Aorta (tissue), 5 donors: ENCODE measurements around the gene ELOF1. TPM values are rescaled to one million over a fixed set of nuclear protein-coding genes. Genes with fewer than 3 reads are reported as not detected.
A peak's percentile ranks its signal among the peaks of the same experiment; 100 is the strongest.

Experiments used
- ATAC-seq: fragments of 200-7000 bp; cut with Tn5 transposase; one replicate; pipeline ENCODE4 v1.9.1; 2022; ENCODE audit warnings: moderate library complexity; ENCODE audit not compliant: low FRiP score
- DNase-seq, 2 donors: peaks; one replicate each; pipeline ENCODE4 v3.0.0-alpha.2; 2020
- H3K27ac ChIP-seq, 2 donors: one replicate each; pipeline ENCODE4 v1.5.1; 2013; ENCODE audit warnings: low read length in 2 of 2, mild to moderate bottlenecking in 2 of 2, moderate library complexity in 2 of 2, control low read depth in 1 of 2, inconsistent platforms in 1 of 2, low read depth in 1 of 2
- H3K27me3 ChIP-seq, 2 donors: one replicate each; pipeline ENCODE4 v1.6.1; 2013; ENCODE audit warnings: control low read depth in 1 of 2, low read length in 1 of 2, mild to moderate bottlenecking in 1 of 2, moderate library complexity in 1 of 2; ENCODE audit not compliant: insufficient read depth in 2 of 2, control insufficient read depth in 1 of 2
- H3K36me3 ChIP-seq, 2 donors: one replicate each; pipeline ENCODE4 v1.6.1; 2013; ENCODE audit warnings: control low read depth in 1 of 2, low read length in 1 of 2, mild to moderate bottlenecking in 1 of 2; ENCODE audit not compliant: insufficient read depth in 2 of 2, control insufficient read depth in 1 of 2
- H3K4me1 ChIP-seq, 2 donors: one replicate each; pipeline ENCODE4 v1.6.1; 2013; ENCODE audit warnings: low read length in 2 of 2, control low read depth in 1 of 2, mild to moderate bottlenecking in 1 of 2, moderate library complexity in 1 of 2; ENCODE audit not compliant: insufficient read depth in 2 of 2, control insufficient read depth in 1 of 2
- H3K4me3 ChIP-seq, 2 donors: one replicate each; pipeline ENCODE4 v1.5.1; 2013; ENCODE audit warnings: low read length in 2 of 2, control low read depth in 1 of 2, mild to moderate bottlenecking in 1 of 2
- H3K9me3 ChIP-seq: one replicate; pipeline ENCODE4 v1.6.1; 2013; ENCODE audit warnings: mild to moderate bottlenecking, low read length; ENCODE audit not compliant: control insufficient read depth
- WGBS, 2 donors: extraction: QIAGEN DNeasy Blood & Tissue Kit; methylation state at CpG; one replicate each; pipeline ENCODE4 v1.1.7; 2013; 5-methylcytosine and 5-hydroxymethylcytosine counted together
- intact Hi-C, 2 donors: fragments of 100-400 bp; cut with DNase I; formaldehyde crosslinking; loops; one replicate each; pipeline versions ENCODE4 v1.14.2 to v1.15.0; 2022
- polyA plus RNA-seq, 2 donors: library from polyadenylated mRNA; stranded (reverse); fragments of 200-250 nt; gene quantifications; one replicate each; pipeline ENCODE4 v1.2.3, GENCODE V29; 2013
- total RNA-seq, 2 donors: library from RNA; stranded (reverse); fragmentation: NEBNext Ultra II Directional; extraction: Animal tissue kit (Norgen Biotek cat#: 25700); gene quantifications; one replicate each; pipeline ENCODE4 v1.2.1, GENCODE V29; 2021
- donor health status: healthy with polysubstance abuse.
- donor health status: Bipolar disorder and iron deficiency.
- donor health status: DM: no; HTN: no; CAD: no.
- donor health status: DM: no; HTN: no; CAD: no.
- donor health status: DM: yes; HTN: yes; CAD: no.

The ELOF1 gene
- total and polyA plus RNA-seq, 4 donors = 30.9 to 75.4 (median 35.7) TPM

DNA sequence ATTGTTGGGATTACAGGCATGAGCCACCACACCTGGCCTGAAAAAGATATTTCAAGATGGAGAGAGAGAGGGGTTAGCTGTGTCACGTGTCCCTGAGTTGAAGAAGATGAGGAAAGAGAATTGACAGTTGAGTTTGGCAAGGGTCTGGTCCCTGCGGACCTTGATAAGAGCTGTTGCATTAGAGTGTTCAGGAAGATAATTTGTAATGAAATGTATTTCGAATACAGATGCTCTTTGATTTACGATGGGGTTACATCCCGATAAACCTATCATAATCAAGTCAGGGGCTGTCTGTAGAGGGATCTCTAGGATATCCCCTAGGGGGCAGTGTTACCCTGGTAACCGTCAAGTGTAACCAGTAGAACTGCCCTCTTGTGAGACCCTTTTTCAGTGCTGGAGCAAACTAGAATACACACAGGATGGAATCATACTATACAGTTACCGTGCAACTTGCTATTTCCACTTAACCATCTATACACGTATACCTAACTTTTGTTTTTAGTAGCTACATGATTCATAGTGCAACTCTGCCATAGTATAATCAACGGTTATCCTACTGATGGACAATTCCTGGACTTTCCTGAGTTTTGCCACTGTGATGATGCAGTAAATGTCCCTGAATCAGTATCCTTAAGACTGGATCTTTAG lies 1.5 kb upstream of the ELOF1 start:
- intact Hi-C loops = no loop called here
- no peak for DNase-seq

DNA sequence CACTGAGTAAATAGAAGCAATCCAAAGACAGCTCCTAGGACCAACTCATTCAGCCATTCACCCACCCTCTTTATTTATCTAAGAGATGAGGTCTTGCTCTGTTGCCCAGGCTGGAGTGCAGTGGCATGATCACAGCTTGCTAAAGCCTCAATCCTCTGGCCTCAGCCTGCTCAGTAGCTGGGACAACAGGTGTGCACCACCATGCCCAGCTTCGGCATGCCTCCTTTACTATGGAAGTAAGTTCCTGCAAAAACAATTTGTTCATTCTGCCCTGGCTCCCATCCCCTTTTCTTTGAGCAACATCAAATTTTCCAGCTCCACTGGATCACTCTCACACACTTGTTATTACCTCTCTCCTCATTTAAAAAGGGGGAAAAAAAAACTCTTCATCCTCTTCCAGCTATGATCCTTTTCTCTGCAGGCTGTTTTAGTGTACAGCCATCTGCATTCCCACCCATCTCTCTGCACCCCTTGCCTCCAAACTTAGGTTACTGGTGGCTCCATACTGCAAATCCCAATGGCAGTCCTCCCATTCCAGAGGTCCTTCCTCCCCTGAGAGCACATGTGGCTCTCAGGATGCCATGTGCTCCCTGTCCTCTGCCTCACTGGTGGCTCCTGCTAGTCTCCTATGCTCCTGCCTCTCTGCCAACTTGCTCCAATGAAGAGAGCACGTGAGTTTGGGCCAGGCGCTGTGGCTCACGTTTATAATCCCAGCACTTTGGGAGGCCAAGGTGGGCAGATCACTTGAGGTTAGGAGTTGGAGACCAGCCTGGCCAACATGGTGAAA lies 2.2 kb downstream of the ELOF1 start:
- WGBS, 2 donors = 72 to 79% methylated on average over 4 of the region's 4 CpGs
- H3K36me3 ChIP-seq = peaks cover 0 to 3% of the 10 kb centered on the region in 2 donors

More for the DNA sequence above, 1.5 kb upstream of the ELOF1 start:
- H3K4me1 ChIP-seq = peaks cover 0 to 3% of the 10 kb centered on the region in 2 donors
- ATAC-seq = no peak
- H3K27ac ChIP-seq = no peak overlapping the region
- H3K27me3 ChIP-seq = no peaks in the 10 kb centered on the region
- 13 to 14% methylated on average over 9 of the region's 9 CpGs for WGBS, 2 donors
- no peak overlapping the region for H3K4me3 ChIP-seq
- H3K9me3 ChIP-seq = no peaks in the 10 kb centered on the region
- no peaks in the 10 kb centered on the region for H3K36me3 ChIP-seq

DNA sequence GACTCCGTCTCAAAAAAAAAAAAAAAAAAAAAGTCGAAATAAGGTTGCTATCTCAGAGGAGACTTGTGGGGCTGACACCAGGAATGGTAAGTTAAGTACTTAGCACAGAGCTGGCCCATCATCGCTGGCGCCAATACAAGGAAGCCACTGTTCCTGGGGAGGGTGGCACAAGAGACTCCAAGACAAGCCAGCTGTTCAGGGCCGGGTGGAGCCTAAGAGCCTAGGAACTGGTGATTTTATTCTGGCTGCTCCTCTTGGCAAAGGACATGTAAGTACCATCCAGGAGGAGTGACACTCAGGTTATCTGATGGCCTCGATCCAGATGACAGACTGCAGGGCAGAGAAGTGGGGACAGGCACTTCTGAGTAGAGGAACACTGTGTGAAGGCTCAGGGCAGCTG lies 3.8 kb downstream of the ELOF1 start:
- WGBS, 2 donors = 87 to 91% methylated on average over 5 to 6 of the region's 6 CpGs
- H3K27me3 ChIP-seq = no peaks in the 10 kb centered on the region
- peaks cover 0 to 3% of the 10 kb centered on the region in 2 donors for H3K4me1 ChIP-seq
- H3K9me3 ChIP-seq = no peaks in the 10 kb centered on the region
- intact Hi-C loops = no loop called here
- H3K36me3 ChIP-seq = peaks cover 0 to 3% of the 10 kb centered on the region in 2 donors
- H3K27ac ChIP-seq = no peak overlapping the region
- no peak overlapping the region for H3K4me3 ChIP-seq
- DNase-seq (no peak), ATAC-seq (no peak)

More for the DNA sequence above, 2.2 kb downstream of the ELOF1 start:
- H3K27me3 ChIP-seq = no peaks in the 10 kb centered on the region
- intact Hi-C loops = no loop called here
- peaks cover 0 to 3% of the 10 kb centered on the region in 2 donors for H3K4me1 ChIP-seq
- no peak overlapping the region for H3K4me3 ChIP-seq
- no peak overlapping the region for H3K27ac ChIP-seq
- DNase-seq (no peak), ATAC-seq (no peak)
- H3K9me3 ChIP-seq = no peaks in the 10 kb centered on the region

DNA sequence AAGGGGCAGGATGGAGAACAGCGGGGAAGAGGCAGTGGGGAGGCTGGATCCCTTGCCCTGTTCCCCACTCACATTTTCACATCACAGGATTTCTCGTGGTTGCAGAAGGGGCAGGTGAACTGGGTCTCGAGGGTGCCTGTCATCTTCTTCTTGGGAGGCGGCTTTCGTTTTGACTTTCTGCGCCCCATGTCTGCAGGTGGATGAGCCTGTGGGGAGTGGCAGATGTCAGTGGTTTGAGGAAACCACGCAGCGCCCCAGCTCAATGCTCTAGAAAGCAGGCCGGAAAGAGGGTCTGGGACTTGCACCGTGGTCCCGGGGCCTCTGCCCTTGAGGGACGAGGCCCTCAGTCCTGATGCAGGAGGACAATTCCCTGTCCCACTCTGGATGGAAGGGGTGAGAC lies 4.9 kb downstream of the ELOF1 start:
- Histone ChIP-seq H3K36me3 (peaks cover 0 to 3% of the 10 kb centered on the region in 2 donors), H3K27ac (no peak overlapping the region), H3K9me3 (no peaks in the 10 kb centered on the region), H3K4me3 (no peak overlapping the region), H3K27me3 (no peaks in the 10 kb centered on the region), H3K4me1 (peaks cover 0 to 3% of the 10 kb centered on the region in 2 donors)
- DNase-seq = no peak
- intact Hi-C loops = no loop called here
- 87 to 92% methylated on average over 12 of the region's 12 CpGs for WGBS, 2 donors
- ATAC-seq = no peak

DNA sequence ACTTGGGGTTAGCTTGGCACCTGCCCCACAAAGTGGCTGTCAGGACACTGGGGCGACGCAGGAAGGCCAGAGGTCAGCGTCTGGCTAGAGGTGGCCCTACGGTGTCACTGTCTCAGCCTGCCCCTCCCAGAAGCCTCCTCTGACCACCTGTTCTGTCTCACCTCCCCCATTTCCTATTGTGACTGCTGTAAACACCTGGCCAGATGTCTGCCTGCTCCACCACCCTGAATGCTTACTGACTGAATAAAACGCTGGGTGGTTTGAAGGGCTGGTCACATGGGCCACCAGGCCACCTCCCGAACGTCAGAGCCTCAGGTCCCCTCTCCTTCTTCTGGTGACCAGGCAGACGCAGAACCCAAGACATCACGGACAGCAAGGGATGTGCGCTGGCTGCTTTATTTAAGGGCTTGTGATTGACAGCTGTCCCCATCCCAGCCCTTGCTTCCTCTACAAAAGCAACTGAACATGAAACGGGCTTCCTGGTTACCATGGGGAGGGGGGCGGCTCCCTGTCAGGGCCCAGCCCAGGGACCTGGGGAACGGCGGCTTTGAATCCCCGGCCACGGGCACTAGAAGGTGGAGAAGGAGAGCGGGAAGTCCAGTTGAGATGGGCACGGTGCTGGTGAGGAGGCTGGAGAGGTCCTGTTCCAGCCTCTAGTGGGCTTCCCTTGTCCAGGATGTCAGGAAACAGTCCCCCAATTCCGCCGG lies 6.2 kb downstream of the ELOF1 start:
- peaks cover 0 to 3% of the 10 kb centered on the region in 2 donors for H3K36me3 ChIP-seq
- no peaks in the 10 kb centered on the region for H3K4me1 ChIP-seq
- H3K4me3 ChIP-seq = no peak overlapping the region
- no peaks in the 10 kb centered on the region for H3K9me3 ChIP-seq
- H3K27me3 ChIP-seq = no peaks in the 10 kb centered on the region
- ATAC-seq = no peak
- intact Hi-C loops = no loop called here
- WGBS, 2 donors = 62 to 70% methylated on average over 19 to 20 of the region's 20 CpGs
- DNase-seq = no peak
- no peak overlapping the region for H3K27ac ChIP-seq

DNA sequence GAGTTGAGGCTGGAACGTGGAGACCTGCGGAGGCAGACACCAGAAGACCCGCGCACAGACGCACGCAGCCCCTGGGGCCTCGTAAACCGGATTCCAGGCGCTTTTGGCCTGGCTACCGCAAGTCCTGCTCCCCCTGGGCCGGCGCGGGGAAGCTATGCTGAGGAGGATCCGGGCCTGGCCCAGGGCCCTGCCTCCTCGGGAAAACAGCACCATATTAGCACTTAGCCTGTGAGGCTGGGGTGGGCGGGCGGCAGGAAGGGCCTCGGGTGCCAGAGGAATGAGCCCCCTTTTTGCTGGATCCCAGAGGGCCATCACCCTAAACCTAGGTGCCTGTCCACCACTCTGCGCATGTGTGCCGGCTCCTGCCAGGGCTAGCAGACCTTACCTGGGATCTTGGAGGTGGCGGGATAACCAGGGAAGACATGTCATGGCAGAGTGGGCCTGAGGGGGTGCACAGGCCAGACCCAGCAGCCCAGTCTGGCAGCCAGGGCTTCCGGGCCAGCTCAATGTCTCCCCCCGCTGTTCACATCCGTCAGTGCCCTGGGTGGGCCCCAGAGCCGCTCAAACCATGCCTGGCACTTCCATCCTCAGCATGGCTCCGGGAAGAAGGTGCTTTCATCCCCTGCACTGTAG lies 7.3 kb downstream of the ELOF1 start:
- Histone ChIP-seq H3K36me3 (peaks cover 0 to 5% of the 10 kb centered on the region in 2 donors), H3K27me3 (no peaks in the 10 kb centered on the region), H3K4me1 (no peaks in the 10 kb centered on the region), H3K4me3 (no peak overlapping the region), H3K9me3 (no peaks in the 10 kb centered on the region), H3K27ac (no peak overlapping the region)
- WGBS, 2 donors = 64 to 67% methylated on average over 26 of the region's 26 CpGs
- intact Hi-C loops = no loop called here
- DNase-seq = peak in 1 of 2 donors; percentile 86
- peak; percentile 51 for ATAC-seq

DNA sequence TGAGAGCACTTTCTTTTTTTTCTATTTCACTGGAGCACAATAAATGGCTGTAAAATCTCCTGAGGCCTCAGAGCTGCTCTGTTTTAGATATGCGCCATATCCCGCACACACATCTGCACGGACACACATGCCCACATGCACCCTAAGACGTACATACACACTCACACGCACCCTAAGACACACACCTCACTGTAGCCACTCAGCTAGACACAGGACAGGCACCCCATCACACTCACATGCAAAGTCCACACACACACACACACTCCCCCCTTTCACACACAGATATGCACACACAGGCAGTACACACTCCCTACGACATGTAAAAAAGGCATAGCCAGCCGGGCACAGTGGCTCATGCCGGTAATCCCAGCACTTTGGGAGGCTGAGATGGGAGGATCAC lies 8.8 kb downstream of the ELOF1 start:
- Histone ChIP-seq H3K4me1 (no peaks in the 10 kb centered on the region), H3K9me3 (no peaks in the 10 kb centered on the region), H3K36me3 (peaks cover 0 to 7% of the 10 kb centered on the region in 2 donors), H3K4me3 (no peak overlapping the region), H3K27me3 (no peaks in the 10 kb centered on the region), H3K27ac (no peak overlapping the region)
- intact Hi-C loops = no loop called here
- DNase-seq (no peak), ATAC-seq (no peak)
- WGBS, 2 donors = 83 to 89% methylated on average over 8 of the region's 8 CpGs

DNA sequence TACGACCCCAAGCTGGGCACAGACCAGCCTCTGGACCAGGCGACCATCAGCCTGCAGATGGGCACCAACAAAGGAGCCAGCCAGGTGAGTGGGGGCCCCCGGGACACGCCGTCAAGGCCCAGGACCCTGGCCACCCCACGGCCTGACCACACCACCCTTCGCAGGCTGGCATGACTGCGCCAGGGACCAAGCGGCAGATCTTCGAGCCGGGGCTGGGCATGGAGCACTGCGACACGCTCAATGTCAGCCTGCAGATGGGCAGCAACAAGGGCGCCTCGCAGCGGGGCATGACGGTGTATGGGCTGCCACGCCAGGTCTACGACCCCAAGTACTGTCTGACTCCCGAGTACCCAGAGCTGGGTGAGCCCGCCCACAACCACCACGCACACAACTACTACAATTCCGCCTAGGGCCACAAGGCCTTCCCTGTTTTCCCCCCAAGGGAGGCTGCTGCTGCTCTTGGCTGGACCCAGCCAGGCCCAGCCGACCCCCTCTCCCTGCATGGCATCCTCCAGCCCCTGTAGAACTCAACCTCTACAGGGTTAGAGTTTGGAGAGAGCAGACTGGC lies 9.6 kb downstream of the ELOF1 start:
- ATAC-seq (no peak), DNase-seq (no peak)
- Histone ChIP-seq H3K36me3 (peaks cover 0 to 7% of the 10 kb centered on the region in 2 donors), H3K4me3 (no peak overlapping the region), H3K27me3 (no peaks in the 10 kb centered on the region), H3K4me1 (no peaks in the 10 kb centered on the region), H3K9me3 (no peaks in the 10 kb centered on the region), H3K27ac (no peak overlapping the region)
- 88 to 90% methylated on average over 24 of the region's 24 CpGs for WGBS, 2 donors
- intact Hi-C loops = no loop called here
